ENCODE measurements around the gene MBP. TPM values are rescaled to one million over a fixed set of nuclear protein-coding genes. Genes with fewer than 3 reads are reported as not detected.

The MBP gene
- total RNA-seq, 1 donor from 2014 or later, result 9.7 TPM

GRCh38 chr18:77007251-77007650, 125.3 kb downstream of the MBP start:
- no peaks in the 10 kb centered on the region for H3K4me1 Mint-ChIP-seq (ENCODE audit: unreplicated experiment)
- peaks cover 5% of the 10 kb centered on the region for H3K27me3 Mint-ChIP-seq (ENCODE audit: unreplicated experiment)
- no peak for DNase-seq (ENCODE audit: low spot score)
- no peaks in the 10 kb centered on the region for H3K36me3 Mint-ChIP-seq (ENCODE audit: low read depth, unreplicated experiment)
- no peak for TF ChIP-seq CTCF (IDR thresholded peaks at IDR 0.05; ENCODE audit: unreplicated experiment)
- H3K27ac Mint-ChIP-seq (ENCODE audit: unreplicated experiment), result no peak overlapping the region
- H3K9me3 Mint-ChIP-seq (ENCODE audit: unreplicated experiment), result no peaks in the 10 kb centered on the region
- no peak overlapping the region for H3K4me3 Mint-ChIP-seq (ENCODE audit: unreplicated experiment)

- no peaks in the 10 kb centered on the region for H3K36me3 Mint-ChIP-seq (ENCODE audit: low read depth, unreplicated experiment)
- no peaks in the 10 kb centered on the region for H3K4me1 Mint-ChIP-seq (ENCODE audit: unreplicated experiment)
- no peaks in the 10 kb centered on the region for H3K9me3 Mint-ChIP-seq (ENCODE audit: unreplicated experiment)
- DNase-seq (ENCODE audit: low spot score), result no peak
- peaks cover 5% of the 10 kb centered on the region for H3K27me3 Mint-ChIP-seq (ENCODE audit: unreplicated experiment)
- no peak overlapping the region for H3K27ac Mint-ChIP-seq (ENCODE audit: unreplicated experiment)
- no peak overlapping the region for H3K4me3 Mint-ChIP-seq (ENCODE audit: unreplicated experiment)
- TF ChIP-seq CTCF (IDR thresholded peaks at IDR 0.05; ENCODE audit: unreplicated experiment), result no peak
Observed at GRCh38 chr18:77006305-77007175, 126.0 kb downstream of the MBP start.

GRCh38 chr18:77005651-77006195, 126.9 kb downstream of the MBP start:
- no peak overlapping the region for H3K4me3 Mint-ChIP-seq (ENCODE audit: unreplicated experiment)
- peaks cover 5% of the 10 kb centered on the region for H3K27me3 Mint-ChIP-seq (ENCODE audit: unreplicated experiment)
- no peaks in the 10 kb centered on the region for H3K4me1 Mint-ChIP-seq (ENCODE audit: unreplicated experiment)
- DNase-seq (ENCODE audit: low spot score), result no peak
- H3K9me3 Mint-ChIP-seq (ENCODE audit: unreplicated experiment), result no peaks in the 10 kb centered on the region
- no peaks in the 10 kb centered on the region for H3K36me3 Mint-ChIP-seq (ENCODE audit: low read depth, unreplicated experiment)
- H3K27ac Mint-ChIP-seq (ENCODE audit: unreplicated experiment), result no peak overlapping the region
- TF ChIP-seq CTCF (IDR thresholded peaks at IDR 0.05; ENCODE audit: unreplicated experiment), result no peak

GRCh38 chr18:77004555-77005380, 127.8 kb downstream of the MBP start:
- Mint-ChIP-seq H3K4me3 (ENCODE audit: unreplicated experiment) (no peak overlapping the region), H3K27me3 (ENCODE audit: unreplicated experiment) (peaks cover 5% of the 10 kb centered on the region), H3K9me3 (ENCODE audit: unreplicated experiment) (no peaks in the 10 kb centered on the region), H3K36me3 (ENCODE audit: low read depth, unreplicated experiment) (no peaks in the 10 kb centered on the region), H3K4me1 (ENCODE audit: unreplicated experiment) (no peaks in the 10 kb centered on the region), H3K27ac (ENCODE audit: unreplicated experiment) (no peak overlapping the region)
- TF ChIP-seq CTCF (IDR thresholded peaks at IDR 0.05; ENCODE audit: unreplicated experiment), result no peak
- no peak for DNase-seq (ENCODE audit: low spot score)
